ENCODE results near the gene DDI1.

DNA sequence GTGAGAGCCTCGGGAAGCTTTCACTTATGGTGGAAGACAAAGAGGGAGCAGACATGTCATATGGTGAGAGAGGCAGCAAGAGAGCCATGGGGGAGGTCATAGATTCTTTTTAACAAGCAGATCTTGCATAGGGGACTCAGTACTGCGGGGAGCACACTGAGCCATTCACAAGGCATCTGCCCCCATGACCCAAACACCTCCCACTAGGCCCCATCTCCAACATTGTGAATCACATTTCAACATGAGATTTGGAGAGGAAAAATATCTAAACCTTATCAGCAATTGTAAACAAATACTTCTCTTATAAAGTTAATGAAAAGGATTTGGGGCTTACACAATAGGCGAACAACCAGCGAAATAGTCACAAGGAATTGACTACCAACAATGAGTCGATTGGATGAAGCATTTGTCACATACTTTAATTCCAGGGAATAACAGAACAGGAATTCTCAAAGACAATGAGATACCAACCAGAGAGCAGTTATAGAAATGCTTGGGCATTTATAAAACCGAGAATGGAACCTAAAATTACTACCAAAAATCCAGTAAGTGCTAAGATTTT is 7.3 kb downstream of the DDI1 start:
- TF ChIP-seq CTCF (IDR thresholded peaks at IDR 0.05; ENCODE audit: low read depth, low read length, poor library complexity, severe bottlenecking) = no peak
- no peak for TF ChIP-seq EZH2phosphoT487 (IDR thresholded peaks at IDR 0.05; ENCODE audit: borderline replicate concordance, low read length)
